GM21367 (cell line): ENCODE data around the gene GABARAP.
A peak's percentile ranks its signal among the peaks of the same experiment; 100 is the strongest.

Source experiments
- ATAC-seq: cut with Tn5 transposase; IDR thresholded peaks from one replicate; pipeline ENCODE4 v1.9.1; 2021; ENCODE audit not compliant: unreplicated experiment

GABARAP gene

DNA sequence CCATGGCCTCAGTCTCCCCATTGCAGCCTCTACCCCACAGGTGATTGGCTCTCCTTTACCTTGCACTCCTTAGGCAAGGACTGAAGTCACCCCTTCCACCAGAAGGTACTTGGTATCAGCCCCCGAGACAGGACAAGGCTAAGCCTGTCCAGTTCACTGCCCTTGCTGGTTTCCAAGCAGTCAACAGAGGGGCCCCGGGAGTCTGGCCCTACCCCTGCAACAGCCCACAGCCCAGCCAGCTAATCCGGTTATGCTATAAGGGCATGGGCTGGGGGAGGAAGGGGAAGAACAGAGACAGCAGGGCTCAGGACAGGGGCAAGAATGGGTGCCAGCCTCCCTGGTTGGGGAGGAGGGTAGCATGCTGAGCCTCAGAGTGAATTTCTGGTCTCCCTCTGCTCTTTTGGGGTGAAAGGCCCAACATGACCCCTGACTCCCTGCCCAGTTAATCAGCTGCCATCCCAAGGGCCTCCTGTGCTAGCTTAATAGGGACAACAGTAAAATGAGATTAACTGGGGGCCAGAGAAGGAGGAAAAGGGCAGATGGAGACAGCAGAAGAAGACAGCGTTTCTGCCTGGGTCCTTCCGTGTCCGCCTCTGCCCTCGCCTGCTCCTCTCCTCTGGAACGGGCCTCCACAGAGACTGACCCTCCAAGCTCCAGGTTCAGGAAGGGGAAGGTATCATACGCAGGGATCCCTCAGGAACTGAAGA, 33.3 kb downstream of the GABARAP start:
- ATAC-seq, result no peak

DNA sequence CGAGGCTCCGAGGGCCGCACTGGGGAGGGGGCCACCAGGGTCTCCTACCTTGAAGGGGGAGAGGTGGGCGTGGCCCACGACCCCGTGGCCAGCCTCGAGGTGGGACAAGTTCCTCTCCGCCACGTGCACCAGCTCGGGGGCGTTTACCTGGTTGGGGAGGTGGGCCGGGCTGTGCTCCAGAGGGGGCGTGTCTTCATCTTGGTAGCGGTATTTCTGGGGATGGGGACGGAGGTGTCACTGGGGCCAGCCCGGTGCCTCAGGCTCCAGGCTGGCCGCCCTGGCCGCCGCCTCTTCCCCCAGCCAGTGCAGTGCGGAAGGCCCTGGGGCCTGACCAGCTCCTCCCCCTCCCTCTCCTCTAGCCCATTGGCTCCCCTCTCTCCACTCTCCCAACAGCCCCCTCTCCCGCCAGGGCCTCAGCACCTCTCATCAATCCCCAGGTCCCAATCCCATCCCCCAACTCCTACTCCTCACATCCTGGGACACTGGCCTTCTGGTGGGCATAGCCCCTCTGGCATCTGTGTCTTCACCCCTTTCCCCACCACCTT, 34.1 kb downstream of the GABARAP start:
- ATAC-seq, result no peak

DNA sequence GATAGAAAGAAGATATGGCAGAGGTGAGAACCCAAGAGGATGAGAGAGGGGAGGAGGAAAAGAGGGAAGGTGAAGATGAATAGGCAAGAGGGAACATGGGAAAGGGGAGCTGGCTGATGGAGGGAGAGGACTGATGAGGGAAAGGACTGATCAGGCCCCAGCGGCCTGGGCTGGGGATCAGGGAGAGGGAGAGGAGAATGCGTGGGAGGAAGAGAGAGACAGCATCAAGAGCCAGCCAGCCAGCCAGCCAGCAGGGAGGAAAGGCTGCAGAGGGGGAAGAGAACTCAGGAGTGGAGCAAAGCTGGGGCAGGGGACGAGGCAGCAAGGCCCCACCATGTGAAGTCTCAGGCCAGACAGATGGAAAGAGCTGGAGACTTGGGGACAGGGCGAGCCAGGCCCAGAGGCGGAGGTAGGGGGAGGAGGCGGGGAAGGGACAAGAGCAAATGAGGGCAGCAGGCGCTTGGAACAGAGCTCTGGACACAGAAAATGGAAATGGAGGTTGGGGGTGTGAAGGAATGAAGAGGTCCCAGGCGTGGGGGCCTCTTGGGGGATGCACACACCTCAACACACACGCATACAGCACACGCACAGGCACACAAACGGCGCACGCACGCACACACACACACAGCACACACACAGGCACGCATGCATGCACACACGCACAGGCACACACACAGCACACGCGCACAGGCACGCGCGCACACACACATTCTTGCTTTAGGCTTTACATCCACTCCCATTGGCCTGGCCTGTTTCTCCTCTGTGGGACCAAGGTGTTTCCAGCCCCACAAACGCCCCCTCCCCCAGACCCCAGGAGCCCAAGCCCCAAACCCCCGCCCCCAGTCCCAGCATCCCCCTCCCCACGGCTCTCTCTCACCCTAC, 34.9 kb downstream of the GABARAP start:
- no peak for ATAC-seq

DNA sequence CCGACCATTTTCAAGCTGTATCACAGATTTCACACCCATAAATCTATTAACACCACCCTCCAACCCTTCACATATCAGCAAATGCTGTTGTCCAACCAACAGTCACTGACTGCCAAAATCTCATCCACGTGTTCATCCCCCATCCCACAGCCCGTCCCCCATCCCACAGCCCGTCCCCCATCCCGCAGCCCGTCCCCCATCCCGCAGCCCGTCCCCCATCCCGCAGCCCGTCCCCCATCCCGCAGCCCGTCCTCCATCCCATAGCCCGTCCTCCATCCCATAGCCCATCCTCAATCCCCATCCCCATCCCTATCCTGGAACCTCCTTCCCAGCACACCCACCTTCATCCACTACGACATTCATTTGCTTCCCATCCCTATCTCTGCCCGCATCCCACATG, 36.7 kb downstream of the GABARAP start:
- no peak for ATAC-seq

DNA sequence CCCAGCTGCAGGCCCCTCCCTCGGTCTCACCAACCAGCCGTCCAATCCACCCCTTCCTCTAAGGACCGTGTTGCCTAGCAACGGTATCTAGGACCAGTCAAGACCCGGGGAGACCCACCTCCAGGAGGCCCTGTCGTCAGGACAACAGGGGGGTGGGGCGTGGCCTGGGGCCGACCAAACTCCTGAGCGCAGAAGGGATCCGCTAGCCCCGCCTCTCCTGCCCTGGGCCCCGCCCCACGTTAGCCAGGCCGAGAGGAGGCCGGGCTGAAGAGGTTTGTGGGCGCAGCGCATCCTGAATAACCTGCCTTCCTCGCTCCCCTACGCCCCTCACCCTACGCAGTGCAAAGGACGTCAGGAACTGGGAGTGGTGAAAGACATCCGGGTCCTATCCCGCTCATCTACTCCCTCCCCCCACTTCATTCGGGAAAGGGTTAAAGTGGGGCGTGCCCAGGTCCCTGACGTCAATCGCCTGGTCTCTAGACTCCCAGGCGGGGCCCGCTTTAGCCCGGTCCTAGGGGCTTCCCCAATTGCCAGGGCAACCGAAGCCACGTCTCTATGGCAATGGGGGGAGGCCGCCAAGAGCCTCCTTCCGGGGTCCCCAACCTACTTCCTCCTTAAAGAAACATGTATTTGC, 37.3 kb downstream of the GABARAP start:
- ATAC-seq, result peak; percentile 75

DNA sequence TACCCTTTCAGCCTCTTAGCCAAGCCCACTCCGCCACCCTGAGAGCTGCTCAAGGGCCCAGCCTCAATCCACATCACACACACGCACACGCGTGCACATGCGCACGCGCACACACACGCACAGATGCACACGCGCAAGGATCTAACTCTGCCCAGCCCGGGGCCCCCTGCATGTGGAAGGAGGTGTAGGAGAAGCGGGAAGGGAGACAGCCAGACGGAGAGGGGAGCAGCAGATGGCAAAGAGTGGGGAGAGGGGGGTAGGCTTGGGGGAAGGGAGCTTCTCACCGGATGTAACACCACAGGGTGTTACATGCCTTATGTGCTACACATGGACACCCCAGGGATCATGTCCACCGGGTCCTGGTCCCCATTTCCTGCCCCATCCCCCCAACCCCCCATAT, 37.9 kb downstream of the GABARAP start:
- ATAC-seq, result no peak

DNA sequence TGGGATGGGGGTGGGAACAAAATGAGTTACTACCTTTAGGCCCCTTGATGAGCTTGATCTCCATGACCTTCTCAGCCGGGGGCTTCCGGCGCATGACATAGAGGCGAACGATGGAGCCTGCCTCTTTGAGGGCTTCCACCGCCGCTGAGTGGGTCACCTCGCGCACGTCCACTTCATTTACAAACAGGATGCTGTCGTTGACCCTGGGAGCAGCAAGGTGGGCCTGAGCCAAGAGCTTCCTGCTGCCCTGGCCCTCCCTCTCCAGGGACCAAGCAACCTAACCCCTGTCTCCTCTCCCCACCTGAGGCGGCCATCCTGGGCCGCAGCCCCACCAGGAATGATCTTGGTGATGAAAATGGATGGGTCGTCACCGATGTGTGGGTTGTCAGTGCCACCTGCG, 38.9 kb downstream of the GABARAP start:
- ATAC-seq, result no peak

DNA sequence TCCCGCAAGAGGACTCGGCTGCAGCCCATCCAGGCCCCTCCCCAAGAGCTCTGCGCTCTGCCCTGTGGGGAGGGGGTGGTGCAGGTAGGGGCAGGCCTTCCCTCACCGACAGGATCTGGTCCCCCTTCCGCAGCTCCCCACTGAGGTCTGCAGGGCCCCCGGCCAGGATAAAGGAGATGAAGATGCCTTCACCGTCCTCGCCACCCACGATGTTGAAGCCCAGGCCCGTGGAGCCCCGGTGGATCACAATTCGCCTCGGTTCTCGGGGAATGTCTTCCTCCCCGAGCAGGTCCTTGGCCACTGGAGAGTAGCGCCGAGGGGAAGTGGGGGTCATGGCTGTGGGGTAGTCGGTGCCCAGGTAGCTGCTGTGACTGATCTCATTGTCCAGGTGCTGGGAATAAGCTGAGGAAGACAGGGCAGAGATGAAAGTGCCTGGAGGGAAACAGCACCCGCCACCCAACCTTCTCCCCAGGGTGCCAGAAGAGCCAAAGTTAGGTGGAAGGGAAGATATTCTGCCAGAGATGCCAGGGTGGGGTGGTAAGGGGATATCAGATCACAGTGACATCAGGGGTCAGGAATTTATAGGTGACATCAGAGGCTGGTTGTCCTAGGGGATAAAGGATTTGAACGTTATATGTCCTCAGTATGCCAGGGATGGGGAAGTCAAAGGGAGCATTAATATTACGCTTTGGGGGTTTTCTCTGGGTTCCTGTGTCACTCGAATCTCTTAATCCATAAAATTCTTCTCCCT, 45.4 kb downstream of the GABARAP start:
- no peak for ATAC-seq

DNA sequence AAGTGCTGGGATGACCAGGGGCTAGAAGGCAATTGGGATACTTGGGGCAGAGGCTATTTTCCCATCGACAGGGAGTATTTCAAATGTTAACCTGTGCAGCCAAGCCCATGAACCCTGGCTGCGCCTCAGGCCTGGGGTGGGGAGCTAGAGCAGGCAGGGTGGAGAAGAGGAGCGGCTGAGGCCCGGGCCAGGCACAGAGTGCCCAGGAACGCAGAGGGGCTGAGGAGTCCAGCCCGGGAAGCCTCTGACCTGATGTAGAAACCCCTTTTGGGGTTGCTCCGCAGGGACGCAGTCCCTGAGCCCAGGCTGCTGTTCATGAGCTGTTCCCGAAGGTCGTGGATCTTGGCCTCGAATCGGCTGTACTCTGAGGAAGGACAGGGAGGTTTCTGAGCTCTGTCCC, 46.3 kb downstream of the GABARAP start:
- no peak for ATAC-seq

DNA sequence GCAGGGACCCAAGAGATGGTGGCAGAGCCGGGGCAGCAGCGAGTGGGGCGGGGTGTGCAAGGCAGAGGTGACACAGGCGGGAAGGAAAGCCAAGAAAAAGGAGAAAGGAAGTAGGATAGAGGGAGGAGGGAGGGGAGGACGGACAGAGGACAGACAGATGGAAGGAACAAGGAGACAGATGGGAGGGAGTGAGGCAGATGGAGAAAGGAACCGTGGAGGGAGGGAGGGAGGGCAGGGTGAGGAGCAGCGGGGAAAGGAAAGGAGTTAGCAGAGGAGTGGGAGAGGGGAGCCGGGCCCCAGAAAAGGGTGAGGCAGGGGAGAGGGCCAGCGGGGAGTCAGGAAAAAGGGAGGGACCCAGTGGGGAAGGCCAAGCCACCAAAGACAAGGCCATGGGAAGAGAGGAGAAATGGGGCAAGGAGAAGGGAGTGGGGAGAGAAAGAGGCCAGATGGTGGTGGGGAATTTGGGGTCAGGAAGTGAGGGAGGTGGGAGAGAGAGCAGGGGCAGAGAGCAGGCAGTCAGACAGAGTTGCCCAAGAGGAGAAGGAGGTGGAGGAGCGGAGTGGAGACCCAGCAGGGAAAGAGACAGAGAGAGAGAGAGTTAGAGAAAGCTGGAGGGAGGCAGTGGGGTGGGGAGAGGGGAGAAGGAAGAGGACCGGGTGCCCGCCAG, 49.8 kb downstream of the GABARAP start:
- ATAC-seq, result no peak

DNA sequence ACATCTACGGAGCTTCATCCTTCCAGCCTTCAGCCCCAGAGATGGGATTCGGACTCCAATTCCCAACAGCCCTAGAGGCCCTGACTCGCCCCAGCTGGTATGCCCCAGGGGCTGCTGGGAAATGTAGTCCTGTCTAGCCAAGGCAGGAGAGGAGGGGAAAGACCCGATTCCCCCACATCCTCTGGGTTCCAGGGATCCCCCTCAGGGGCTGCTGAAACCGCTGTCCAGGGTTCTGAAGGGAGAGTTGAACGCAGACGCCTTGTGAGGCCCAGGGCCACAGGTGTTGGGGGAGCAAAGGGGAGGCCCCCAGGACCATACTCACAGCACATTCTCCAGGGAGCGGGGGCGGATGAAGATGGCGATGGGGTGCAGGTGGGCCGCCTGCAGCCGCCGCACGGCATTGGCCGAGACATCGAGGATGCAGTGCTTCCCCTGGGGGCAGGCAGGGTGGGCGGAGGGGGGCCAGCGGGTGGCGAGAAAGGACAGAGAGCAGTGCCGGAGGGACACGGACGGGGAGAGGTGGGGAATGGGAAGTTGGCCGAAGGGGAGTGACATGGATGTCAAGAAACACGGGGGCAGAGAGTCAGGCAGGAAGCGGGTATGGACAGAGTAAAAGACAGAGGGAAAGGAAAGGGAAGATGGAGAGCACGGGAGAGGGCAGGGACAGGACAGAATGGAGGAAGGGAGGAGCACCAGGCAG, 50.5 kb downstream of the GABARAP start:
- ATAC-seq, result no peak

DNA sequence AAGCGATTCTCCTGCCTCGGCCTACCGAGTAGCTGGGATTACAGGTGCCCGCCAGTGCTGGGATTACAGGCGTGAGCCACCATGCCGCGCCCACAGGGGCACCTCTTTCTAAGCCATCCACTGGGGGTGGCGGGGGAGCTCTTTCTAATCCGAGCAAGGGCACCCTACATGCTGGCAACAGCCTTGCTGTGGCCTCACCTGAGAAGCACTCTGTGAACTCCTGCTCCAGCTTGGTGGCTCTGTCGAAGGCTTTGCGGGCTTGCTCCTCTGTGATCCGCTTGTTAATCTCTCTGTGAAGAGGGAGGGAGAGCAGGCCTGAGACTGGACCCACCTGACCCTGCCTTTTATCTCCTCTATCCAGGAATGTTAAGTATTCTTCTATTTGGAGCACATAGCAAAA, 51.2 kb downstream of the GABARAP start:
- ATAC-seq, result no peak

DNA sequence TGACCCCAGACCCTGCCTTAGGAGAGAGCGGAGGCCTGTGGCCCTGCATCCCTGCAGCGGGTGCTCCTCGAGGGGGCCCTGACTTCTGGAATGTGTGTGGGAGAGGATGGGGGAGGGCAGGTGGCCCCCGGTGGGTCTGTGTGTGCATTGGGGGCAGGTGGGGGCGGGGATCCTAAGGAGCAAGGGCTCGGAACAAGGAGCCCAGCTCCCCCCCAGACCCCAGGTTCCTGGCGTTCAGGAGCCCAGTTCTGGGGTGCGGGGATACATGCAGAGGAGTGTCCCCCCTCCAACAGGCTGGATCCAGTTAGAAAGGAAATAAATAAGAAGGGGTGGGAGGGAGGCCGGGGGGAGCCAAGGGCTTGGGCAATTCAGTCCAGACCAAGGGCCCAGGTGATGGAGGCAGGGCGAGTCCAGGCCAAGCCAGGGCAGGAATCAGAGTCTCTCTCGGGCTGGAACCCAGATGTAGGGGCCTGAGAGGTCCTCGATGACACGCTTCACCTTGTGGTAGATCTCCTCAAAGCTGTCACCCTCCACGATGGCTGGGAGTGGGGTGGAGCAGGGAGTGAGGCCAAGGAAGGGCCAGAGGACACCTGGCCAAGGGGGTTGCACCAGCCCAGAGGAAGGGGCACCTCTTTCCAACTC, 51.9 kb downstream of the GABARAP start:
- ATAC-seq, result no peak
